Breast epithelium (tissue), 4 donors: ENCODE measurements around the gene ADAMTS8. TPM values are rescaled to one million over a fixed set of nuclear protein-coding genes. Genes with fewer than 3 reads are reported as not detected.
"Not testable (repeated sequence)": the region's sequence is repeated elsewhere in the genome, so short reads cannot be mapped to it uniquely, and the experiment has no call there.

Experiments used
- DNase-seq, 2 donors: peaks; one replicate each; pipeline ENCODE4 v3.0.0-alpha.2; 2019; ENCODE audit warnings: low spot score in 2 of 2
- H3K27ac ChIP-seq, 2 donors: fragments of 200-600 bp; sonication (generic) in 1 of 2; one replicate each; pipeline ENCODE4 v1.5.1; 2016 to 2019; ENCODE audit warnings: mild to moderate bottlenecking in 1 of 2
- H3K27me3 ChIP-seq, 2 donors: fragments of 200-600 bp; sonication (generic) in 1 of 2; one replicate each; pipeline versions ENCODE4 v1.5.1 to v1.6.0; 2017 to 2019; ENCODE audit warnings: control low read depth in 1 of 2, mild to moderate bottlenecking in 1 of 2
- H3K36me3 ChIP-seq: fragments of 200-600 bp; one replicate; pipeline ENCODE4 v1.5.1; 2019
- H3K4me1 ChIP-seq, 2 donors: fragments of 200-600 bp; sonication (generic); one replicate each; pipeline ENCODE4 v1.5.1; 2016 to 2019; ENCODE audit warnings: control low read depth in 1 of 2
- H3K4me3 ChIP-seq, 3 donors: fragments of 200-600 bp; sonication (generic); 1 replicate in 2 of 3; 2 replicates in 1 of 3; pipeline ENCODE4 v1.5.1; 2016 to 2019; ENCODE audit warnings: mild to moderate bottlenecking in 3 of 3, moderate library complexity in 2 of 3
- H3K9me3 ChIP-seq, 2 donors: fragments of 200-600 bp; sonication (generic) in 1 of 2; one replicate each; pipeline ENCODE4 v1.5.1; 2016 to 2019; ENCODE audit warnings: control low read depth in 1 of 2
- CTCF ChIP-seq, 3 donors: fragments of 450-650 bp; IDR thresholded peaks; one replicate each; pipeline ENCODE4 v1.5.1; 2016 to 2017; ENCODE audit warnings: antibody characterized with exemption in 3 of 3, mild to moderate bottlenecking in 3 of 3, moderate library complexity in 3 of 3
- POLR2A ChIP-seq: fragments of 450-650 bp; IDR thresholded peaks from one replicate; pipeline ENCODE4 v1.6.1; 2016; ENCODE audit warnings: antibody characterized with exemption, mild to moderate bottlenecking, moderate library complexity
- POLR2AphosphoS5 ChIP-seq, 3 donors: sonication (generic); formaldehyde crosslinking; IDR thresholded peaks; one replicate each; pipeline ENCODE4 v1.6.1; 2017; ENCODE audit warnings: antibody characterized with exemption in 3 of 3
- intact Hi-C: fragments of 100-400 bp; cut with DNase I; formaldehyde crosslinking; loops from one replicate; pipeline ENCODE4 v1.15.1; 2023; ENCODE audit warnings: low total_unique reads
- total RNA-seq, 3 donors: library from RNA; depleted of rRNA; stranded (reverse); fragments of >200 nt; gene quantifications; one replicate each; pipeline ENCODE4 v1.1.0, GENCODE V29; 2016

The ADAMTS8 gene
- total RNA-seq, 3 donors from 2014 or later, result 0.32 to 2.0 (median 0.44) TPM

- intact Hi-C loops, result no loop called here
- TF ChIP-seq CTCF (IDR thresholded peaks at IDR 0.05) (no peak), POLR2AphosphoS5 (IDR thresholded peaks at IDR 0.05) (no peak), POLR2A (no peak)
- DNase-seq, result no peak
Measured at GRCh38 chr11:130445788-130446187, 17.4 kb upstream of the ADAMTS8 start.

GRCh38 chr11:130442737-130443136, 14.3 kb upstream of the ADAMTS8 start:
- Histone ChIP-seq H3K36me3 (no peaks in the 10 kb centered on the region), H3K4me1 (no peaks in the 10 kb centered on the region), H3K27ac (peak overlapping the region in 1 of 2 donors; percentile 64), H3K4me3 (no peak overlapping the region), H3K27me3 (no peaks in the 10 kb centered on the region), H3K9me3 (no peaks in the 10 kb centered on the region)
- TF ChIP-seq CTCF (IDR thresholded peaks at IDR 0.05), result no peak
- no peak for TF ChIP-seq POLR2AphosphoS5 (IDR thresholded peaks at IDR 0.05)
- no peak for TF ChIP-seq POLR2A
- no peak for DNase-seq
- intact Hi-C loops, result no loop called here

More at GRCh38 chr11:130445788-130446187, 17.4 kb upstream of the ADAMTS8 start:
- H3K4me1 ChIP-seq, result no peaks in the 10 kb centered on the region
- no peaks in the 10 kb centered on the region for H3K9me3 ChIP-seq
- H3K27me3 ChIP-seq, result no peaks in the 10 kb centered on the region
- no peak overlapping the region for H3K27ac ChIP-seq
- H3K4me3 ChIP-seq, result no peak overlapping the region
- no peaks in the 10 kb centered on the region for H3K36me3 ChIP-seq

- no peak for TF ChIP-seq CTCF (IDR thresholded peaks at IDR 0.05)
- no peak for TF ChIP-seq POLR2AphosphoS5 (IDR thresholded peaks at IDR 0.05)
- TF ChIP-seq POLR2A, result no peak
- intact Hi-C loops, result no loop called here
- Histone ChIP-seq H3K9me3 (no peaks in the 10 kb centered on the region), H3K36me3 (no peaks in the 10 kb centered on the region), H3K4me1 (no peaks in the 10 kb centered on the region), H3K27me3 (no peaks in the 10 kb centered on the region), H3K27ac (no peak overlapping the region), H3K4me3 (no peak overlapping the region)
- DNase-seq, result no peak
Measured at GRCh38 chr11:130441719-130442118, 13.3 kb upstream of the ADAMTS8 start.

- no peak overlapping the region for H3K27ac ChIP-seq
- no peak overlapping the region for H3K4me3 ChIP-seq
- H3K36me3 ChIP-seq, result no peaks in the 10 kb centered on the region
- H3K9me3 ChIP-seq, result no peaks in the 10 kb centered on the region
- TF ChIP-seq POLR2A (no peak), POLR2AphosphoS5 (IDR thresholded peaks at IDR 0.05) (no peak), CTCF (IDR thresholded peaks at IDR 0.05) (no peak)
- intact Hi-C loops, result no loop called here
- no peak for DNase-seq
- no peaks in the 10 kb centered on the region for H3K27me3 ChIP-seq
- H3K4me1 ChIP-seq, result no peaks in the 10 kb centered on the region
Measured at GRCh38 chr11:130439876-130440275, 11.5 kb upstream of the ADAMTS8 start.

- no peaks in the 10 kb centered on the region for H3K36me3 ChIP-seq
- intact Hi-C loops, result no loop called here
- no peak for TF ChIP-seq CTCF (IDR thresholded peaks at IDR 0.05)
- no peak for TF ChIP-seq POLR2AphosphoS5 (IDR thresholded peaks at IDR 0.05)
- no peak for TF ChIP-seq POLR2A
Measured at GRCh38 chr11:130439160-130439519, 10.7 kb upstream of the ADAMTS8 start.

GRCh38 chr11:130438401-130439159, 10.2 kb upstream of the ADAMTS8 start:
- H3K4me1 ChIP-seq, H3K27me3 ChIP-seq, intact Hi-C loops, H3K36me3 ChIP-seq, DNase-seq, H3K27ac ChIP-seq, H3K4me3 ChIP-seq, H3K9me3 ChIP-seq: not testable (repeated sequence)

More at GRCh38 chr11:130439160-130439519, 10.7 kb upstream of the ADAMTS8 start:
- no peaks in the 10 kb centered on the region for H3K27me3 ChIP-seq
- no peak for DNase-seq
- no peaks in the 10 kb centered on the region for H3K4me1 ChIP-seq
- H3K4me3 ChIP-seq, result no peak overlapping the region
- H3K9me3 ChIP-seq, result no peaks in the 10 kb centered on the region
- no peak overlapping the region for H3K27ac ChIP-seq
